ENCODE data around the gene MPL.
A peak's percentile ranks its signal among the peaks of the same experiment; 100 is the strongest.

MPL gene

GRCh38 chr1:43334453-43335205 lies 3.0 kb upstream of the MPL start:
- no peaks in the 10 kb centered on the region for H3K9me3 Mint-ChIP-seq
- no peak for DNase-seq
- TF ChIP-seq, protein P1, sequence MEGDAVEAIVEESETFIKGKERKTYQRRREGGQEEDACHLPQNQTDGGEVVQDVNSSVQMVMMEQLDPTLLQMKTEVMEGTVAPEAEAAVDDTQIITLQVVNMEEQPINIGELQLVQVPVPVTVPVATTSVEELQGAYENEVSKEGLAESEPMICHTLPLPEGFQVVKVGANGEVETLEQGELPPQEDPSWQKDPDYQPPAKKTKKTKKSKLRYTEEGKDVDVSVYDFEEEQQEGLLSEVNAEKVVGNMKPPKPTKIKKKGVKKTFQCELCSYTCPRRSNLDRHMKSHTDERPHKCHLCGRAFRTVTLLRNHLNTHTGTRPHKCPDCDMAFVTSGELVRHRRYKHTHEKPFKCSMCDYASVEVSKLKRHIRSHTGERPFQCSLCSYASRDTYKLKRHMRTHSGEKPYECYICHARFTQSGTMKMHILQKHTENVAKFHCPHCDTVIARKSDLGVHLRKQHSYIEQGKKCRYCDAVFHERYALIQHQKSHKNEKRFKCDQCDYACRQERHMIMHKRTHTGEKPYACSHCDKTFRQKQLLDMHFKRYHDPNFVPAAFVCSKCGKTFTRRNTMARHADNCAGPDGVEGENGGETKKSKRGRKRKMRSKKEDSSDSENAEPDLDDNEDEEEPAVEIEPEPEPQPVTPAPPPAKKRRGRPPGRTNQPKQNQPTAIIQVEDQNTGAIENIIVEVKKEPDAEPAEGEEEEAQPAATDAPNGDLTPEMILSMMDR (IDR thresholded peaks at IDR 0.05) = no peak
- peak overlapping the region; percentile 0 for H3K27ac Mint-ChIP-seq
- peaks cover 7% of the 10 kb centered on the region for H3K27me3 Mint-ChIP-seq (ENCODE audit: low read depth, poor library complexity)
- H3K4me1 Mint-ChIP-seq = peaks cover 21% of the 10 kb centered on the region
- no peaks in the 10 kb centered on the region for H3K36me3 Mint-ChIP-seq (ENCODE audit: low read depth)
- H3K4me3 Mint-ChIP-seq = no peak overlapping the region

DNA sequence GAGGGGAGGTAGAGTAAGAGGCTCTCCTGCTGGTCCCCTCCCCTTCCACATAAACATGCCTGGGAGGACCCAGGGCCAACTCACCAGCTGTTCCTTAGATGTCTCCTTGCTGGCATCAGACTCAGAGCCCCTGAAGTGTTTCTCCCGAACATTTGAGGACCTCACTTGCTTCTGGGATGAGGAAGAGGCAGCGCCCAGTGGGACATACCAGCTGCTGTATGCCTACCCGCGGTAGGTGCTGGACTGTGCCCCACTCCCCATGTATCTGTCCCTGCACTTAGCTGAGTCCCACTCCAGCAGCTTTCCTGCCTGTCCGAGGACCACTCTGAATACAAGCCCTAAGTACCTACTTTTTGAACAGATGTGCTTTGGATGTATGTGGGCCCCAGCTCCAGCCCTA lies 383 bp downstream of the MPL start:
- Mint-ChIP-seq H3K36me3 (ENCODE audit: low read depth) (no peaks in the 10 kb centered on the region), H3K27me3 (ENCODE audit: low read depth, poor library complexity) (peaks cover 7% of the 10 kb centered on the region), H3K4me3 (no peak overlapping the region), H3K9me3 (no peaks in the 10 kb centered on the region), H3K27ac (no peak overlapping the region), H3K4me1 (peaks cover 12% of the 10 kb centered on the region)
- no peak for DNase-seq
- TF ChIP-seq, protein P1 (IDR thresholded peaks at IDR 0.05) = no peak

- TF ChIP-seq, protein P1 (IDR thresholded peaks at IDR 0.05) = no peak
- Mint-ChIP-seq H3K27ac (no peak overlapping the region), H3K4me1 (peaks cover 12% of the 10 kb centered on the region)
Measured at GRCh38 chr1:43339584-43340232, 2.1 kb downstream of the MPL start.

GRCh38 chr1:43340559-43340958 lies 2.9 kb downstream of the MPL start:
- H3K4me3 Mint-ChIP-seq = no peak overlapping the region
- no peak for DNase-seq
- H3K36me3 Mint-ChIP-seq (ENCODE audit: low read depth) = no peaks in the 10 kb centered on the region
- peaks cover 6% of the 10 kb centered on the region for H3K27me3 Mint-ChIP-seq (ENCODE audit: low read depth, poor library complexity)
- peaks cover 12% of the 10 kb centered on the region for H3K4me1 Mint-ChIP-seq
- H3K27ac Mint-ChIP-seq = no peak overlapping the region
- H3K9me3 Mint-ChIP-seq = no peaks in the 10 kb centered on the region
- TF ChIP-seq, protein P1 (IDR thresholded peaks at IDR 0.05) = no peak

More at GRCh38 chr1:43339584-43340232, 2.1 kb downstream of the MPL start:
- no peak for DNase-seq
- Mint-ChIP-seq H3K9me3 (no peaks in the 10 kb centered on the region), H3K36me3 (ENCODE audit: low read depth) (no peaks in the 10 kb centered on the region), H3K27me3 (ENCODE audit: low read depth, poor library complexity) (peaks cover 6% of the 10 kb centered on the region), H3K4me3 (no peak overlapping the region)

DNA sequence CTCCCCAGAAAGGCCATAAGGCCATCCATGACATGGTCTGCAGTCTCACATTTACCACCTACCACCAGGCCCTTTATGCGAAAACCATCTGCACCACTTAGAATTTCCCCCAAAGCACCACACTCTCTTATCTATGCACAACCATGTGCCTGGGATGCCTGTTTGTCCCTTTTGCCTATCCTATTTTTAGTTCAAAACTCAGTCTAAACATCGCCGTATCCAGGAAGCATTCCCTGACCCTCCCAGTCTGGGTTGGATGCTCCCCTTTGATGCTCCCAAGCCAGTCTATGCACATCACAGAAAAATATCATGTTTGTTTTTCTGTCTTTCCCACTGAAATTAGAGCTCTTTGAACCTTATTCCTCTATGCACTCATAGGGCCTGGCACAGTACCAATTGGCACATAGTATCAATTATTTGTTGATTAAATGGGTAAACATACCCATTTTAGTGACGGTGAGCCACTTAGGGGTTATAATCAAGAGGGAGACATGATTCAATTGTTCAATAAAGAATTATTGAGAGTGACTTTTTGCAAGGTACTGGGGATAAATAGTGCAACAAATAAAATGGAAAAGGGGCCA lies 6.7 kb downstream of the MPL start:
- Mint-ChIP-seq H3K36me3 (ENCODE audit: low read depth) (no peaks in the 10 kb centered on the region), H3K9me3 (no peaks in the 10 kb centered on the region), H3K27me3 (ENCODE audit: low read depth, poor library complexity) (peaks cover 6% of the 10 kb centered on the region), H3K4me3 (no peak overlapping the region), H3K27ac (no peak overlapping the region), H3K4me1 (peaks cover 12% of the 10 kb centered on the region)
- TF ChIP-seq, protein P1 (IDR thresholded peaks at IDR 0.05) = no peak
- DNase-seq = no peak

Data from nephron progenitor cell (in vitro differentiated cells).